K562 (cell line): ENCODE measurements around the gene MRPL38. TPM values are rescaled to one million over a fixed set of nuclear protein-coding genes. Genes with fewer than 3 reads are reported as not detected.

ENCODE experiments used
- C11orf30 ChIP-seq: fragments of 450-650 bp; IDR thresholded peaks from 2 replicates; pipeline ENCODE4 v1.6.1; 2016; ENCODE audit warnings: low read depth, mild to moderate bottlenecking
- E2F1 ChIP-seq: sonication (generic); formaldehyde crosslinking; IDR thresholded peaks from 2 replicates; pipeline ENCODE4 v1.8.1; 2023; ENCODE audit warnings: mild to moderate bottlenecking, missing genetic modification reagents, moderate library complexity
- FOXO4 ChIP-seq: fragments of 450-650 bp; formaldehyde crosslinking; IDR thresholded peaks from 2 replicates; pipeline ENCODE4 v1.4.0; 2020; ENCODE audit warnings: mild to moderate bottlenecking, moderate library complexity
- HOMEZ ChIP-seq: fragments of 250-450 bp; sonication (Bioruptor Pico); IDR thresholded peaks from 2 replicates; pipeline ENCODE4 v1.4.0; 2020; ENCODE audit warnings: mild to moderate bottlenecking, moderate library complexity
- IFI16 ChIP-seq: fragments of 250-450 bp; sonication (Bioruptor Pico); IDR thresholded peaks from 2 replicates; pipeline ENCODE4 v2.1.2; 2022; ENCODE audit warnings: mild to moderate bottlenecking, inconsistent platforms
- KDM5B ChIP-seq: fragments of 200-600 bp; sonication (generic); IDR thresholded peaks from 2 replicates; pipeline ENCODE4 v1.6.1; 2012; ENCODE audit warnings: low read depth, mild to moderate bottlenecking, moderate library complexity, low read length, control low read depth, inconsistent platforms; ENCODE audit not compliant: insufficient replicate concordance
- MAFG ChIP-seq: fragments of 450-650 bp; conservative IDR thresholded peaks from 2 replicates; pipeline ENCODE4 v1.6.1; 2016; ENCODE audit warnings: missing genetic modification characterization, missing compliant biosample characterization
- MXD1 ChIP-seq: fragments of 250-450 bp; sonication (Bioruptor Pico); IDR thresholded peaks from 2 replicates; pipeline ENCODE4 v1.8.0; 2021; ENCODE audit warnings: borderline replicate concordance, mild to moderate bottlenecking, moderate library complexity; ENCODE audit not compliant: poor library complexity, severe bottlenecking
- NEUROD1 ChIP-seq: fragments of 150-350 bp; IDR thresholded peaks from 2 replicates; pipeline ENCODE4 v1.6.1; 2014; ENCODE audit warnings: borderline replicate concordance, low read length, low read depth; ENCODE audit not compliant: partially characterized antibody
- NFE2 ChIP-seq: IDR thresholded peaks from 2 replicates; pipeline ENCODE4 v1.6.1; 2014; ENCODE audit warnings: antibody characterized with exemption, low read depth
- PML ChIP-seq: IDR thresholded peaks from 2 replicates; pipeline ENCODE4 v1.6.1; 2012; ENCODE audit warnings: low read length, inconsistent platforms
- RBM25 ChIP-seq: fragments of 200-400 bp; formaldehyde crosslinking; IDR thresholded peaks from 2 replicates; pipeline ENCODE4 v1.6.1; 2018; ENCODE audit warnings: low read length, low read depth, moderate library complexity; ENCODE audit not compliant: severe bottlenecking
- SAP30 ChIP-seq: fragments of 200-600 bp; sonication (generic); IDR thresholded peaks from 2 replicates; pipeline ENCODE4 v1.6.1; 2012; ENCODE audit warnings: borderline replicate concordance, low read depth, mild to moderate bottlenecking, moderate library complexity, low read length, control low read depth, inconsistent platforms; ENCODE audit not compliant: insufficient read depth, poor library complexity, severe bottlenecking
- SRSF3 ChIP-seq: fragments of 200-400 bp; formaldehyde crosslinking; IDR thresholded peaks from 2 replicates; pipeline ENCODE4 v1.6.1; 2016; ENCODE audit warnings: mild to moderate bottlenecking, low read length, moderate library complexity; ENCODE audit not compliant: insufficient read depth
- ZBTB9 ChIP-seq: fragments of 450-650 bp; formaldehyde crosslinking; IDR thresholded peaks from 2 replicates; pipeline ENCODE4 v1.4.0; 2020; ENCODE audit warnings: mild to moderate bottlenecking, moderate library complexity
- ZNF280B ChIP-seq: fragments of 250-450 bp; sonication (Bioruptor Pico); IDR thresholded peaks from 2 replicates; pipeline ENCODE4 v1.5.1; 2021; ENCODE audit warnings: mild to moderate bottlenecking
- ZNF3 ChIP-seq: fragments of 250-450 bp; sonication (Bioruptor Pico); IDR thresholded peaks from 2 replicates; pipeline ENCODE4 v1.5.0; 2021; ENCODE audit warnings: mild to moderate bottlenecking, moderate library complexity
- ZNF316 ChIP-seq: fragments of 450-650 bp; IDR thresholded peaks from 2 replicates; pipeline ENCODE4 v1.6.1; 2016
- ZNF589 ChIP-seq: fragments of 200-800 bp; sonication (Bioruptor generic); IDR thresholded peaks from 2 replicates; pipeline ENCODE4 v1.6.1; 2016; ENCODE audit warnings: low read depth, missing genetic modification characterization, missing compliant biosample characterization
- ZSCAN29 ChIP-seq: fragments of 450-650 bp; IDR thresholded peaks from 2 replicates; pipeline ENCODE4 v1.6.1; 2017
- polyA plus RNA-seq, 8 experiments: library from polyadenylated mRNA; depleted of rRNA in 4 of 8; stranded (reverse) in 5 of 8; unstranded in 3 of 8; fragments of >200 nt; fragmentation: Nextera tagmentation in 2 of 8; fragmentation: Illumina TruSeq in 1 of 8; extraction: Ambion mirVana in 2 of 8; extraction: Trizol in 1 of 8; gene quantifications; 2 replicates each; pipeline versions ENCODE4 v1.2.1 to v1.2.3, GENCODE V29; 2011 to 2014; ENCODE audit warnings: inconsistent platforms in 1 of 8, missing spikeins in 1 of 8
- total RNA-seq, 7 experiments: library from RNA; depleted of rRNA in 6 of 7; stranded (reverse); fragments of >200 nt in 6 of 7; fragmentation: Illumina TruSeq in 2 of 7; extraction: Trizol in 2 of 7; gene quantifications; 2 replicates each; pipeline versions ENCODE4 v1.2.1 to v1.2.3, GENCODE V29; 2011 to 2021; ENCODE audit warnings: low replicate concordance in 1 of 7

Gene MRPL38
- total and polyA plus RNA-seq, 9 of the 15 experiments (the other 6 are each of a cell fraction or from before 2014, with no cell fraction given) = 4.5 to 154 (median 48.5) TPM

- TF ChIP-seq SRSF3 (no peak), E2F1 (CRISPR knock-in tag) (no peak), HOMEZ (CRISPR knock-in tag) (no peak), ZNF280B (CRISPR knock-in tag) (no peak), ZSCAN29 (no peak), ZBTB9 (0 out of 2 replicates have a peak, but pooled peaks have one; percentile 10), NFE2 (peak; percentile 32; the same call in 1 of the 2 replicates), FOXO4 (CRISPR knock-in tag) (no peak), ZNF316 (peak; percentile 60), IFI16 (CRISPR knock-in tag) (no peak), ZNF3 (CRISPR knock-in tag) (no peak), ZNF589 (peak; percentile 16; the same call in 1 of the 2 replicates), PML (peak; percentile 18; the same call in 1 of the 2 replicates), RBM25 (no peak), MAFG (0 out of 2 replicates have a peak, but pooled peaks have one; percentile 23), NEUROD1 (no peak), C11orf30 (peak; percentile 74), KDM5B (peak; percentile 40), SAP30 (no peak), MXD1 (CRISPR knock-in tag) (no peak)
These were observed 50.5 kb downstream of the MRPL38 start (continued) for GRCh38 chr17:75854101-75854748.
